WTC11 (cell line): Measurements from ENCODE around the gene PDC. TPM values are rescaled to one million over a fixed set of nuclear protein-coding genes. Genes with fewer than 3 reads are reported as not detected.

ENCODE experiments used
- ATAC-seq: fragments of 200-7000 bp; cut with Tn5 transposase; 2 replicates; pipeline ENCODE4 v1.10.0; 2021; ENCODE audit warnings: mild to moderate bottlenecking, moderate library complexity
- CTCF ChIA-PET: fragments of 300-600 bp; sonication (Branson Sonifier 250); formaldehyde crosslinking; loops from one replicate; lab custom pipeline; 2021; ENCODE audit warnings: antibody characterized with exemption; lab: Charles Lee
- POLR2A ChIA-PET: fragments of 350-600 bp; sonication (Branson Sonifier 250); formaldehyde crosslinking; loops from one replicate; lab custom pipeline; 2021; ENCODE audit warnings: antibody characterized with exemption; lab: Charles Lee
- DNase-seq: peaks from one replicate; pipeline ENCODE4 v3.0.0; 2021; ENCODE audit warnings: low spot score
- H3K27ac Mint-ChIP-seq: 2 replicates; pipeline ENCODE4 v1.8.0; 2021; ENCODE audit warnings: mixed read lengths
- H3K27me3 Mint-ChIP-seq: 2 replicates; pipeline ENCODE4 v1.8.0; 2021; ENCODE audit warnings: low read depth, mild to moderate bottlenecking, moderate library complexity, mixed read lengths
- H3K36me3 Mint-ChIP-seq: 2 replicates; pipeline ENCODE4 v1.8.0; 2021; ENCODE audit warnings: mixed read lengths
- H3K4me1 Mint-ChIP-seq: 2 replicates; pipeline ENCODE4 v1.8.0; 2022; ENCODE audit warnings: mixed read lengths
- H3K4me3 Mint-ChIP-seq: 2 replicates; pipeline ENCODE4 v1.8.0; 2021; ENCODE audit warnings: mild to moderate bottlenecking, moderate library complexity, mixed read lengths
- H3K9me3 Mint-ChIP-seq: 2 replicates; pipeline ENCODE4 v1.8.0; 2021; ENCODE audit warnings: mixed read lengths
- AFF4 ChIP-seq: sonication (generic); formaldehyde crosslinking; IDR thresholded peaks from 2 replicates; pipeline ENCODE4 v1.8.1; 2023; ENCODE audit warnings: mild to moderate bottlenecking, missing genetic modification reagents, borderline replicate concordance
- ATF6 ChIP-seq: sonication (generic); formaldehyde crosslinking; IDR thresholded peaks from 2 replicates; pipeline ENCODE4 v1.8.1; 2023; ENCODE audit warnings: mild to moderate bottlenecking, missing genetic modification reagents
- CDX4 ChIP-seq: fragments of 250-450 bp; sonication (Bioruptor Pico); IDR thresholded peaks from 2 replicates; pipeline ENCODE4 v1.9.0; 2021; ENCODE audit warnings: moderate library complexity, mild to moderate bottlenecking, inconsistent platforms, borderline replicate concordance
- CREM ChIP-seq: sonication (generic); formaldehyde crosslinking; IDR thresholded peaks from 2 replicates; pipeline ENCODE4 v1.8.1; 2022; ENCODE audit warnings: mild to moderate bottlenecking, missing genetic modification reagents, moderate library complexity
- E2F5 ChIP-seq: sonication (generic); formaldehyde crosslinking; IDR thresholded peaks from 2 replicates; pipeline ENCODE4 v1.8.1; 2022; ENCODE audit warnings: mild to moderate bottlenecking, moderate library complexity, missing genetic modification reagents
- ELF4 ChIP-seq: sonication (generic); formaldehyde crosslinking; IDR thresholded peaks from 2 replicates; pipeline ENCODE4 v1.8.1; 2022; ENCODE audit warnings: low read depth, mild to moderate bottlenecking, moderate library complexity, missing genetic modification reagents
- ERG ChIP-seq: fragments of 250-450 bp; sonication (Bioruptor Pico); IDR thresholded peaks from 2 replicates; pipeline ENCODE4 v1.8.0; 2021; ENCODE audit warnings: mild to moderate bottlenecking
- HMGA2 ChIP-seq: fragments of 250-450 bp; sonication (Bioruptor Pico); IDR thresholded peaks from 2 replicates; pipeline ENCODE4 v1.4.0; 2021; ENCODE audit warnings: mild to moderate bottlenecking, moderate library complexity
- JAZF1 ChIP-seq: fragments of 250-450 bp; sonication (Bioruptor Pico); IDR thresholded peaks from 2 replicates; pipeline ENCODE4 v1.9.0; 2021; ENCODE audit warnings: moderate library complexity, mild to moderate bottlenecking, inconsistent platforms
- MYBL2 ChIP-seq: sonication (generic); formaldehyde crosslinking; IDR thresholded peaks from 2 replicates; pipeline ENCODE4 v1.8.1; 2023; ENCODE audit warnings: mild to moderate bottlenecking, moderate library complexity, missing genetic modification reagents
- NFE2L1 ChIP-seq: sonication (generic); formaldehyde crosslinking; IDR thresholded peaks from 2 replicates; pipeline ENCODE4 v1.8.1; 2023; ENCODE audit warnings: missing genetic modification reagents
- OVOL2 ChIP-seq: fragments of 250-450 bp; sonication (Bioruptor Pico); IDR thresholded peaks from 2 replicates; pipeline ENCODE4 v1.9.0; 2021; ENCODE audit warnings: mild to moderate bottlenecking, borderline replicate concordance
- PRDM15 ChIP-seq: sonication (generic); formaldehyde crosslinking; IDR thresholded peaks from 2 replicates; pipeline ENCODE4 v1.8.0; 2022; ENCODE audit warnings: missing genetic modification reagents
- RELA ChIP-seq: sonication (generic); formaldehyde crosslinking; IDR thresholded peaks from 2 replicates; pipeline ENCODE4 v1.8.1; 2022; ENCODE audit warnings: missing genetic modification reagents, mild to moderate bottlenecking, borderline replicate concordance
- SMAD3 ChIP-seq: sonication (generic); formaldehyde crosslinking; IDR thresholded peaks from 2 replicates; pipeline ENCODE4 v1.8.0; 2022; ENCODE audit warnings: missing genetic modification reagents, mild to moderate bottlenecking, borderline replicate concordance
- ZMAT4 ChIP-seq: fragments of 250-450 bp; sonication (Bioruptor Pico); IDR thresholded peaks from 2 replicates; pipeline ENCODE4 v1.9.0; 2021; ENCODE audit warnings: mild to moderate bottlenecking
- ZNF138 ChIP-seq: sonication (generic); formaldehyde crosslinking; conservative IDR thresholded peaks from 2 replicates; pipeline ENCODE4 v1.8.1; 2022; ENCODE audit warnings: mild to moderate bottlenecking, moderate library complexity, missing genetic modification reagents
- ZNF219 ChIP-seq: sonication (generic); formaldehyde crosslinking; IDR thresholded peaks from 2 replicates; pipeline ENCODE4 v1.8.0; 2023; ENCODE audit warnings: missing genetic modification reagents, mild to moderate bottlenecking, borderline replicate concordance
- ZNF281 ChIP-seq: sonication (generic); formaldehyde crosslinking; IDR thresholded peaks from 2 replicates; pipeline ENCODE4 v1.8.0; 2023; ENCODE audit warnings: mild to moderate bottlenecking, missing genetic modification reagents
- total RNA-seq: library from RNA; stranded (reverse); gene quantifications from 3 replicates; pipeline ENCODE4 v1.2.3, GENCODE V29; 2021

Gene PDC
- total RNA-seq, 1 experiment from 2014 or later = not detected

- no peak for DNase-seq
- H3K36me3 Mint-ChIP-seq = no peaks in the 10 kb centered on the region
- H3K4me1 Mint-ChIP-seq = peaks cover 11% of the 10 kb centered on the region
- no peak overlapping the region for H3K4me3 Mint-ChIP-seq
- ChIA-PET POLR2A (no interaction called here), CTCF (no interaction called here)
- H3K27me3 Mint-ChIP-seq = no peaks in the 10 kb centered on the region
- TF ChIP-seq OVOL2 (no peak), AFF4 (CRISPR knock-in tag) (no peak), ZNF138 (no peak), ERG (CRISPR knock-in tag) (no peak), ZNF219 (CRISPR knock-in tag) (no peak), ATF6 (CRISPR knock-in tag) (no peak), NFE2L1 (no peak), PRDM15 (CRISPR knock-in tag) (no peak), JAZF1 (no peak)
- no peak for ATAC-seq
- no peaks in the 10 kb centered on the region for H3K9me3 Mint-ChIP-seq
- H3K27ac Mint-ChIP-seq = no peak overlapping the region; the same call in 1 of the 2 replicates
These were observed 20.3 kb downstream of the PDC start for GRCh38 chr1:186440584-186440983.

GRCh38 chr1:186438567-186438966 is 22.3 kb downstream of the PDC start:
- CTCF ChIA-PET = no interaction called here
- POLR2A ChIA-PET = no interaction called here
- no peak overlapping the region for H3K27ac Mint-ChIP-seq
- ATAC-seq (no peak), DNase-seq (no peak)
- no peaks in the 10 kb centered on the region for H3K9me3 Mint-ChIP-seq
- H3K36me3 Mint-ChIP-seq = no peaks in the 10 kb centered on the region
- H3K27me3 Mint-ChIP-seq = no peaks in the 10 kb centered on the region
- H3K4me3 Mint-ChIP-seq = no peak overlapping the region
- peaks cover 5% of the 10 kb centered on the region for H3K4me1 Mint-ChIP-seq
- TF ChIP-seq SMAD3 (CRISPR knock-in tag) = no peak
- TF ChIP-seq NFE2L1 = no peak
- TF ChIP-seq CDX4 (CRISPR knock-in tag) = no peak
- no peak for TF ChIP-seq ZMAT4 (CRISPR knock-in tag)
- TF ChIP-seq ELF4 (CRISPR knock-in tag) = no peak
- TF ChIP-seq ZNF281 (CRISPR knock-in tag) = no peak
- TF ChIP-seq E2F5 = no peak
- TF ChIP-seq HMGA2 = no peak
- TF ChIP-seq CREM = no peak
- TF ChIP-seq MYBL2 (CRISPR knock-in tag) = no peak
- no peak for TF ChIP-seq RELA (CRISPR knock-in tag)
